HUES6 (cell line): ENCODE results near the gene GIGYF2.

ENCODE experiments used
- H3K27ac ChIP-seq: 2 replicates; pipeline ENCODE4 v1.7.0; 2013; ENCODE audit warnings: low read depth, mild to moderate bottlenecking, low read length, inconsistent platforms
- H3K27me3 ChIP-seq: 2 replicates; pipeline ENCODE4 v1.6.1; 2013; ENCODE audit warnings: low read length; ENCODE audit not compliant: control insufficient read depth, insufficient read depth
- H3K36me3 ChIP-seq: 2 replicates; pipeline ENCODE4 v1.6.1; 2013; ENCODE audit warnings: low read length; ENCODE audit not compliant: control insufficient read depth, insufficient read depth
- H3K4me1 ChIP-seq: 2 replicates; pipeline ENCODE4 v1.6.1; 2013; ENCODE audit warnings: low read length; ENCODE audit not compliant: control insufficient read depth, insufficient read depth
- H3K4me3 ChIP-seq: 2 replicates; pipeline ENCODE4 v1.5.1; 2013; ENCODE audit warnings: low read depth, low read length
- H3K9ac ChIP-seq: one replicate; pipeline ENCODE4 v1.6.1; 2013; ENCODE audit warnings: mild to moderate bottlenecking, low read length
- H3K9me3 ChIP-seq: 2 replicates; pipeline ENCODE4 v1.6.1; 2013; ENCODE audit warnings: low read depth, low read length; ENCODE audit not compliant: control insufficient read depth, insufficient read depth

The GIGYF2 gene

DNA sequence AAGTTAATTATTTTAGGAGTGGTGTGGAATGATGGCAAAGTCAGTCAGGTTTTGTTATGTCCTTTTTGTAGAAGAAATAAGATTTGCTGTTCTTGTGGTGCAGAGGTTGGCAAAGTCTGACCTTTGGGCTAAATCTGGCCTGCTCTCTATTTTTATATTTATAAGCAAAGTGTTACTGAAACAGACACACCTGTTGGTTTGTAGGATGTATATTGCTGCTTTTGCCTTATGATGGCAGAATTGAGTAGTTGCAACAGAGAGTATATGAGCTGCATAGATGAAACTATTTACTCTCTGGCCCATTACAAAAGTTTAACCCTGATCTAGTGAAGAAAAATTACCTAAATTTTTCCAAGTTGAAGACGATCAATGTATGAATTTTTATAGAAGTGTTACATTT, 113.3 kb downstream of the GIGYF2 start:
- H3K36me3 ChIP-seq = peaks cover 84% of the 10 kb centered on the region
- no peaks in the 10 kb centered on the region for H3K4me1 ChIP-seq
- H3K27me3 ChIP-seq = no peaks in the 10 kb centered on the region
- no peak overlapping the region for H3K27ac ChIP-seq
- H3K9me3 ChIP-seq = no peaks in the 10 kb centered on the region
- no peak overlapping the region for H3K9ac ChIP-seq
- H3K4me3 ChIP-seq = no peak overlapping the region

DNA sequence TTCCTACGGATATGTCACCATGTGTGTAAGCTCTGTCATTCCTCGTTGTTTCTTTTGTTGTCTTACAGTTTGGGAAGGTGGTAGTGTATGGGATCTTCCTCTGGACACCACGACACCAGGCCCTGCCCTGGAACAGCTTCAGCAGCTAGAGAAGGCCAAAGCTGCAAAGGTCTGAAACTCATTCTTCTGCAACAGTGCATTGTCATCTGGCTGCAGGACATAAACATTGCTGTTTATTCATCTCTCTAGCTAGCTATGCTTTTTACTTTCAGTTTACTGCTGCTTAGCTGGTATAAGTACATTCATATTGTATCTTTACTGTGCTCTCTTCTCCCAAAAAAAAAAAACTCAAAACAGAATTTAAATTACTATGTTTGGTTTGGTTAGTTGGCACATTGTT, 118.4 kb downstream of the GIGYF2 start:
- H3K4me3 ChIP-seq = no peak overlapping the region
- peaks cover 91% of the 10 kb centered on the region for H3K36me3 ChIP-seq
- H3K9ac ChIP-seq = no peak overlapping the region
- H3K4me1 ChIP-seq = no peaks in the 10 kb centered on the region; the same call in 1 of the 2 replicates
- no peaks in the 10 kb centered on the region for H3K27me3 ChIP-seq
- H3K27ac ChIP-seq = no peak overlapping the region
- H3K9me3 ChIP-seq = no peaks in the 10 kb centered on the region

DNA sequence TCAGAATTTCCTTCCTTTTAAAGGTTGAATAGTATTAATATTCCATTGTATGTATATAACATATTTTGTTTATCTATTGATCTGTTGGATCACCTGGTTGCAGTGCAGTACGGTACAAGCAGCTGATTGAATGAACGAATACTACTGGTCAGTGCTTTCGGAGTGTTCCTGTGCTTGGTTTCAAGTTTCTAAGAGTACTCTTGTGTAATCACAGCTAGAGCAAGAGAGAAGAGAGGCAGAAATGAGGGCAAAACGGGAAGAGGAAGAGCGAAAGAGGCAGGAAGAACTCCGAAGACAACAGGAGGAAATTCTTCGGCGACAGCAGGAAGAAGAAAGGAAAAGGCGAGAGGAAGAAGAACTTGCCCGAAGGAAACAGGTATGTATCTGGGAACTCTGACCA, 119.5 kb downstream of the GIGYF2 start:
- H3K4me1 ChIP-seq = no peaks in the 10 kb centered on the region; the same call in 1 of the 2 replicates
- H3K27ac ChIP-seq = no peak overlapping the region
- no peaks in the 10 kb centered on the region for H3K27me3 ChIP-seq
- no peak overlapping the region for H3K9ac ChIP-seq
- H3K36me3 ChIP-seq = peaks cover 88% of the 10 kb centered on the region
- no peak overlapping the region for H3K4me3 ChIP-seq
- no peaks in the 10 kb centered on the region for H3K9me3 ChIP-seq

DNA sequence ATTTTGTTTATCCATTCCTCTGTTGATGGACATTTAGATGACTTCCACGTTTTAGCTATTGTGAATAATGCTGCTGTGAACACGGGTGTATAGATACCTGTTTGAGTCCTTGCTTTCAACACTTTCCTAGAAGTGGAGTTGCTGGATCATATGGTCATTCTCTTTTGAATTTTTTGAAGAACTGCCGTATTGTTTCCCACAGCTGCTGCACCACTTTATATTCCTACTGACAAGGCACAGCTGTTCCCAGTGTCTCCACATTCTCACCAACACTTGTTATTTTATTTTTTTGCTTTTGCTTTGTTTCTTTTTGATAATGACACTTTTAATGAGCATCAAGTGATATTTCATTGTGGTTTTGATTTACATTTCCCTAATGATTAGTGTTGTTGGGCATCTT, 120.6 kb downstream of the GIGYF2 start:
- H3K4me1 ChIP-seq = no peaks in the 10 kb centered on the region; the same call in 1 of the 2 replicates
- no peak overlapping the region for H3K4me3 ChIP-seq
- no peak overlapping the region for H3K27ac ChIP-seq
- no peaks in the 10 kb centered on the region for H3K27me3 ChIP-seq
- no peak overlapping the region for H3K9ac ChIP-seq
- H3K9me3 ChIP-seq = no peaks in the 10 kb centered on the region
- peaks cover 77% of the 10 kb centered on the region for H3K36me3 ChIP-seq

DNA sequence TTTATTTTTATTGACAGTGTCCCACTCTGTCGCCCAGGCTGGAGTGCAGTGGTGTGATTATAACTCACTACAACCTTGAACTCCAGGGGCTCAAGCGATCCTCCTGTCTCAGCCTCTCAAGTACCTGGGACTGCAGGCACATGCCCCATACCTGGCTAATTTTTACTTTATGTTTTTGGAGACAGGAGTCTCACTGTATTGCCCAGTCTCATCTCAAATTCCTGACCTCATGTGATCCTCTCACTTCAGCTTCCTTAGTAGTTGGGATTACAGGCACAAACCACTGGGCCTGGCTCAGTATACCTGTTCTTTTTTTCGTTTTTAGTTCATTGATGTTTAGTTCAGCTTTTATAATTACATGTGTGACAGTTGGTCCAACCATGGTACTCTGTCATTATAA, 132.9 kb downstream of the GIGYF2 start:
- no peak overlapping the region for H3K4me3 ChIP-seq
- peaks cover 65% of the 10 kb centered on the region for H3K36me3 ChIP-seq
- H3K9ac ChIP-seq = no peak overlapping the region
- H3K4me1 ChIP-seq = no peaks in the 10 kb centered on the region
- H3K9me3 ChIP-seq = no peaks in the 10 kb centered on the region
- H3K27me3 ChIP-seq = no peaks in the 10 kb centered on the region
- no peak overlapping the region for H3K27ac ChIP-seq

DNA sequence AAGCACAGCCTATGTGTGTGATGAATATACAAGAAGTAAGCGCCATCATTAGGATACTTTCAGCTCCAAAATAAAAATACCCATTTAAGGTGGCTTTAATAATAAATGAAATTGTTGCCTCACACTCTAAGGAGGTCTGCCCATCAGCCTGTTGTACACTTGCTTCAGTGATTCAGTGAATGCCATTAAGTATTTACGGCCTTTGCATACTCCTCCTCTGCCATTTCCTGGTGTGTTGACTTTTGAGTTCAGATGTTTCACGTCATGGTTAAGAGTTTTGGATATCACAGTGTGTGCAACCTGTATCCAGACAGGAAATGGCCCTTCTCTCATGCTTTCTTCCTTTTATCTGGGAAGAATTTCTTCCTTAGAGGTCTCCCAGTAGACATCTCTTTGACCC, 134.4 kb downstream of the GIGYF2 start:
- Histone ChIP-seq H3K27ac (no peak overlapping the region; the same call in 1 of the 2 replicates), H3K9ac (no peak overlapping the region), H3K4me1 (no peaks in the 10 kb centered on the region), H3K27me3 (no peaks in the 10 kb centered on the region), H3K9me3 (no peaks in the 10 kb centered on the region), H3K36me3 (peaks cover 68% of the 10 kb centered on the region), H3K4me3 (no peak overlapping the region)

DNA sequence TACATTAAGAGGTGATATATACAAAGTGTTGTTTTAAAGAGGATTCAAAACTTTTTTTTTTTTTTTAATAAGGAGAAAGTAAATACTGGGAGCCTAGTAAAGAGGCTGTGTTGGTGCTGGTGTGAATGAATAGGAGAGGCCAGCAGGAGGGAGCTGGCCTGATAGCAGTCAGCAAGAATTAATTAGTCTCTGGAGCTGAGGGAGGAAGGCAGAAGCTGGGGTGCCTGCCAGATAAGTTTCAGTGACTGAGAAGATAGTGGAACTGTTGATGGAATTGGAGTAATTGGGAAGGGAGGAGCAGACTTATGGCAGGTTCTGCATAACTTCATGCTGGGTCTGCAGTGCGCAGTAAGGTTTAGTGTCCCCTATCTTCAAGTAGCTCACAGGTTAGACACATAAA, 136.7 kb downstream of the GIGYF2 start:
- Histone ChIP-seq H3K4me3 (no peak overlapping the region), H3K27ac (no peak overlapping the region), H3K9ac (no peak overlapping the region), H3K36me3 (peaks cover 76% of the 10 kb centered on the region), H3K27me3 (no peaks in the 10 kb centered on the region), H3K9me3 (no peaks in the 10 kb centered on the region), H3K4me1 (peaks cover 9% of the 10 kb centered on the region)

DNA sequence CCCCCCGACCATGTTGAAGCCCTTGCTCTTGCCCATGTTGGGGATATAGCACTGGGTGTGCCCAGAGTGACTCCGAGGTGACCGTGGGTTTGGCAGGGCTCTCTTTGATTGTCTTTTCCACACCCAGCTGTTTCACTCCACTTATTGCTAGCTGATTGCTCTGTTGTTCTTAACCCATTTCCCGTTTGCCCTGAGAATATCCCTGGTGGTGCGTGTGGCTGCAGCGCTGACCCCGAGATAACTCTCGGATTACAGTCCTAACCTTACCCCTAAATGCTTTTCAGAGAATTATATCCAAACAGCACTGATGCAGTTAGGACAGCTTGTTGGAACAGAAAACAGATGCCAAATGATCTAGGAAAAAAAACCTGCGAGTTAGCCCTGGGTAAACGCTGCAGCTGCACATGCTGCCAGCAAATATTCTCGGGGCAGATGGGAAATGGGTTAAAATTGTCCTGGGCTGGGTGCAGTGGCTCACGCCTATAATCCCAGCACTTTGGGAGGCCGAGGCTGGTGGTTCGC, 138.6 kb downstream of the GIGYF2 start:
- no peak overlapping the region for H3K27ac ChIP-seq
- no peaks in the 10 kb centered on the region for H3K9me3 ChIP-seq
- H3K4me3 ChIP-seq = no peak overlapping the region
- no peaks in the 10 kb centered on the region for H3K27me3 ChIP-seq
- H3K36me3 ChIP-seq = peaks cover 79% of the 10 kb centered on the region
- H3K9ac ChIP-seq = no peak overlapping the region
- peaks cover 9% of the 10 kb centered on the region for H3K4me1 ChIP-seq

DNA sequence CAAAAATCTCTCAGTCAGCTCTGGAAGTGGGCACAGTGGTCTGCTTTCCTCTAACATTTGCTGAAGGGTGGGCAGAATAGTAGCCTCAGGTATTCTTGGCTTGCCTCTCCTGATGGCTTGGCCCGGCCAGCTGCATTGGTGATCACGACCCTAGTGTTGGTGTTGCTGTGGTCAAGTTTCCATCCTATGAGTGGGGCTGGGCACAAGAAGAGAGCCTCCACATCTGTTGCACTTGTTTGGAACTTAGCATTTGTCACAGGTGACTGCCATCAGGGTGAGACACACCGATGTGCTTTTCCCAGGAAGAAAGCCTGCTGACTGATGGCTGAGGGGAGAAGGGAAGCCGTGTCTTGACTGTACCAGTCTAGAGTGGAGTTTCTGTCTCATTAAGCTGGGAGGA, 139.8 kb downstream of the GIGYF2 start:
- H3K36me3 ChIP-seq = peaks cover 73% of the 10 kb centered on the region
- no peak overlapping the region for H3K9ac ChIP-seq

DNA sequence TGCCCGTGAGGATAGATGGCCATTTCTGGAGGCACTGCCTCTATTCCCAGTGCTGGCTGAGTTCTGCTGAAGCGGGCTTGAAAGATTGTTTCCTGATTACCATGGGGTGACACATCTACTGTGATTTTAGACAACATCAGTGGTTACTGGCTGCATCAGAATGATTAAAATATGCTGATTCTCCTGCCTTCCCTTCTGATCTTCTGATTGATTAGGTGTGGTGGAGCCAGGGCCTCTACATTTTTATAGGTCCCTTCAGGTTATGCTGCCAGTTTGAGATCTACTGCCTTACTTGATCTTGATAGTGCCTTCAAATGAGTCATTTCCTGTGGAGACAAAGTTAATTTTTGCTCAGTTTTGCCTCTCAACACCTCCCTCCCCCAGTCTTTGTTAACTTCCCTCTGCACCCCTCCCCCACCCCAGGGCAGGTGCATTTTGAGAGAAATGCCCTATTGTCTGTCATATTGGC, 141.3 kb downstream of the GIGYF2 start:
- Histone ChIP-seq H3K4me3 (no peak overlapping the region), H3K27me3 (no peaks in the 10 kb centered on the region), H3K4me1 (peaks cover 9% of the 10 kb centered on the region), H3K36me3 (peaks cover 69% of the 10 kb centered on the region), H3K9ac (no peak overlapping the region), H3K27ac (0 out of 2 replicates have a peak overlapping the region, but pooled peaks have one; percentile 42), H3K9me3 (no peaks in the 10 kb centered on the region)

More for the DNA sequence above, 139.8 kb downstream of the GIGYF2 start:
- Histone ChIP-seq H3K27ac (no peak overlapping the region), H3K9me3 (no peaks in the 10 kb centered on the region), H3K27me3 (no peaks in the 10 kb centered on the region), H3K4me1 (peaks cover 9% of the 10 kb centered on the region), H3K4me3 (no peak overlapping the region)

DNA sequence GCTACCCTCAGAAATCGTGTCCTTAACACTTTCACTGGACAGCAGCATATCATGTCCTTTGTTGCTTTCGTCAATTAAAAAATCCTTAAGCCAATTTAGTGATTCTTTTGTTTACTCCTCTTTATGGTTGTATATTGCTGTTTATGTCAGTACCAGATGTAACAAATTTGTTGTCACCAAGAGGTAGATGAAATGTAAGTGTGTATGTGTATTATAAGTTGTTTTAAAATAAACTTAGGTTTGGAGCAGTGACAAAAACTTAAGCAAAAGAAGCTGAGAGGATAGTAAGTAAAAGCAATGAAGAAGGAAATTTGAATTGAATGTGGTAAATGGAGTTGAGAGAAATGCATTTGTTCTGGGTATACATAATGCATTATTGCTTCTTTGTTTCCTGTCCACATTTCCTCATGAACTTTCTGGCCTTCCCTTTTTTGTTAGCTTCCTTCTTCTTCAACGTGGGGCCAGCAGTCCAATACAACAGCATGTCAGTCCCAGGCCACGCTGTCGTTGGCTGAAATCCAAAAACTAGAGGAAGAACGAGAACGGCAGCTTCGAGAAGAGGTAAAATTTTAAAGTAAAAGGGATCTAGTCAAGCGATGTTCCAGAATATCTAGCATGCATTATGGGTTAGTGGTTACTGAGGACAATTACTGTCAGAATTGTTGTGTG, 142.4 kb downstream of the GIGYF2 start:
- peaks cover 68% of the 10 kb centered on the region for H3K36me3 ChIP-seq
- H3K27me3 ChIP-seq = no peaks in the 10 kb centered on the region
- no peak overlapping the region for H3K9ac ChIP-seq
- H3K27ac ChIP-seq = no peak overlapping the region
- peaks cover 9% of the 10 kb centered on the region for H3K4me1 ChIP-seq
- H3K4me3 ChIP-seq = no peak overlapping the region
- H3K9me3 ChIP-seq = no peaks in the 10 kb centered on the region
